ENCODE results near the gene PCSK4. TPM values are rescaled to one million over a fixed set of nuclear protein-coding genes. Genes with fewer than 3 reads are reported as not detected.

The PCSK4 gene
- total RNA-seq, 1 experiment from 2014 or later = 6.4 TPM

- H3K4me1 ChIP-seq = no peaks in the 10 kb centered on the region
- no peak for DNase-seq
- ChIA-PET POLR2A (no interaction called here), CTCF (no interaction called here)
- Mint-ChIP-seq H3K36me3 (ENCODE audit: insufficient read depth, unreplicated experiment) (peaks cover 6% of the 10 kb centered on the region), H3K9me3 (ENCODE audit: unreplicated experiment) (no peaks in the 10 kb centered on the region), H3K4me1 (ENCODE audit: low read depth, unreplicated experiment) (no peaks in the 10 kb centered on the region), H3K27ac (ENCODE audit: unreplicated experiment) (no peak overlapping the region), H3K4me3 (ENCODE audit: unreplicated experiment) (no peak overlapping the region), H3K27me3 (ENCODE audit: insufficient read depth, unreplicated experiment) (peaks cover 14% of the 10 kb centered on the region)
- H3K27me3 ChIP-seq (replicated peaks; ENCODE audit: control insufficient read depth, insufficient read depth, low read length) = peaks cover 3% of the 10 kb centered on the region
- no peak for TF ChIP-seq CTCF (IDR thresholded peaks at IDR 0.05; ENCODE audit: insufficient read depth in 1 of 2, low read depth in 1 of 2, low read length in 1 of 2, severe bottlenecking in 1 of 2, unreplicated experiment in 1 of 2)
- H3K9me3 ChIP-seq = no peaks in the 10 kb centered on the region
- no peak overlapping the region for H3K4me3 ChIP-seq (ENCODE audit: low read depth, low read length)
- BruUV-seq (replicated peaks) = no TSS peak
- H3K36me3 ChIP-seq (ENCODE audit: control insufficient read depth, insufficient read depth, low read length) = no peaks in the 10 kb centered on the region
- intact Hi-C loops (cut with micrococcal nuclease; ENCODE audit: unreplicated experiment) = no loop called here
These were observed 34.3 kb upstream of the PCSK4 start for GRCh38 chr19:1524287-1524971.

- H3K27me3 Mint-ChIP-seq (ENCODE audit: insufficient read depth, unreplicated experiment) = peaks cover 14% of the 10 kb centered on the region
- Histone ChIP-seq H3K4me3 (ENCODE audit: low read depth, low read length) (no peak within 1 kb of the TSS), H3K36me3 (ENCODE audit: control insufficient read depth, insufficient read depth, low read length) (no peaks in the 10 kb centered on the region), H3K27me3 (replicated peaks; ENCODE audit: control insufficient read depth, insufficient read depth, low read length) (peaks cover 3% of the 10 kb centered on the region), H3K9me3 (no peaks in the 10 kb centered on the region), H3K4me1 (no peaks in the 10 kb centered on the region)
- TF ChIP-seq CTCF (IDR thresholded peaks at IDR 0.05; ENCODE audit: insufficient read depth in 1 of 2, low read depth in 1 of 2, low read length in 1 of 2, severe bottlenecking in 1 of 2, unreplicated experiment in 1 of 2) = no peak
- no peaks in the 10 kb centered on the region for H3K9me3 Mint-ChIP-seq (ENCODE audit: unreplicated experiment)
- H3K4me1 Mint-ChIP-seq (ENCODE audit: low read depth, unreplicated experiment) = no peaks in the 10 kb centered on the region
- no peak within 1 kb of the TSS for H3K4me3 Mint-ChIP-seq (ENCODE audit: unreplicated experiment)
- no peak for DNase-seq
- no peak within 1 kb of the TSS for H3K27ac Mint-ChIP-seq (ENCODE audit: unreplicated experiment)
- CTCF ChIA-PET = no interaction called here
- POLR2A ChIA-PET = no interaction called here
- H3K36me3 Mint-ChIP-seq (ENCODE audit: insufficient read depth, unreplicated experiment) = peaks cover 6% of the 10 kb centered on the region
- no TSS peak for BruUV-seq (replicated peaks)
- intact Hi-C loops (cut with micrococcal nuclease; ENCODE audit: unreplicated experiment) = no loop called here
These were observed 33.5 kb upstream of the PCSK4 start, which contains the start of gene PLK5 for GRCh38 chr19:1523412-1524286. Gene PLK5 (plus strand): TSS chr19:1524077. CDS start chr19:1526997, 2,920 bp downstream.

DNA sequence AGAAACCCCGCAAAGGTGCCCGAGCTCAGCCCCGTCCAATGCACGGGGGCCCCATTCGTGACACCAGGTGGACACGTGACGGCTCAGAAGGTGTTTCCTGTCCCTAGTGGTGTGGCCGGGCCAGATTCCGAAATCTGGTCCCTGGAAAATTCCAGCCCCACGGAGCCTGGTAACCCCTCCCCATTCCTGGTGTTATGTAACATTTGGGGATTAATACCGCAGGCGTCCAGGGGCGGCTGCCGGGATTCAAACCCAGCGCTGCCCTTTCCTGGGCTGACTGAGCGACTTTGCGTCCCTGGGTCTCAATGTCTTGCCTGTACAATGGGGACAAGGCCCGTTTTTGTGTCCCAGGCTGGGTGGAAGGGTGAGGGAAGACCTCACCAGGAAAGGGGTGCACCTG is 32.7 kb upstream of the PCSK4 start:
- Mint-ChIP-seq H3K27ac (ENCODE audit: unreplicated experiment) (no peak overlapping the region), H3K9me3 (ENCODE audit: unreplicated experiment) (no peaks in the 10 kb centered on the region), H3K4me3 (ENCODE audit: unreplicated experiment) (no peak overlapping the region), H3K27me3 (ENCODE audit: insufficient read depth, unreplicated experiment) (peaks cover 14% of the 10 kb centered on the region), H3K36me3 (ENCODE audit: insufficient read depth, unreplicated experiment) (peaks cover 6% of the 10 kb centered on the region), H3K4me1 (ENCODE audit: low read depth, unreplicated experiment) (no peaks in the 10 kb centered on the region)
- Histone ChIP-seq H3K4me3 (ENCODE audit: low read depth, low read length) (no peak overlapping the region), H3K4me1 (no peaks in the 10 kb centered on the region), H3K36me3 (ENCODE audit: control insufficient read depth, insufficient read depth, low read length) (no peaks in the 10 kb centered on the region), H3K9me3 (no peaks in the 10 kb centered on the region), H3K27me3 (replicated peaks; ENCODE audit: control insufficient read depth, insufficient read depth, low read length) (peaks cover 3% of the 10 kb centered on the region)
- intact Hi-C loops (cut with micrococcal nuclease; ENCODE audit: unreplicated experiment) = no loop called here
- ChIA-PET POLR2A (no interaction called here), CTCF (no interaction called here)
- no peak for TF ChIP-seq CTCF (IDR thresholded peaks at IDR 0.05; ENCODE audit: insufficient read depth in 1 of 2, low read depth in 1 of 2, low read length in 1 of 2, severe bottlenecking in 1 of 2, unreplicated experiment in 1 of 2)
- DNase-seq = no peak
- BruUV-seq (replicated peaks) = no TSS peak
